ENCODE results near the gene ADGRL3.

The ADGRL3 gene

GRCh38 chr4:61553557-61554125 lies 353.5 kb downstream of the ADGRL3 start:
- H3K4me2 ChIP-seq (ENCODE audit: insufficient read depth, low read length): no peak overlapping the region
- TF ChIP-seq CTCF (IDR thresholded peaks at IDR 0.05; ENCODE audit: borderline replicate concordance, extremely low read depth, low read length, poor library complexity, severe bottlenecking) (no peak), EZH2 (IDR thresholded peaks at IDR 0.05; ENCODE audit: borderline replicate concordance, low read depth, low read length, severe bottlenecking) (no peak)
- ATAC-seq (ENCODE audit: insufficient read depth, low read depth): no peak

DNA sequence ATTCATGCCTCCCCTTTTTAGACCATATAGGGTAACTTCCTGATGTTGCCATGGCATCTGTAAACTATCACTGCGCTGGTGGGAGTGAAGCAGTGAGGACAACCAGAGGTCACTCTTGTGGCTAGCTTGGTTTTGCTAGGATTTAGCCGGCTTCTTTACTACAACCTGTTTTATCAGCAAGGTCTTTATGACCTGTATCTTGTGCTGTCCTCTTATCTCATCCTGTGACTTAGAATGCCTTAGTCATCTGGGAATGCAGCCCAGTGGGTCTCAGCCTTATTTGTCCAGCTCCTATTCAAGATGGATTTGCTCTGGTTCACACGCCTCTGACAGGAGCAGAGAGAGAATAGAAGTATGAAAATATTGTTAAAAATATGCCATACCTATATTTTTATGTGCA lies 355.7 kb downstream of the ADGRL3 start:
- no peak overlapping the region for H3K4me3 ChIP-seq (ENCODE audit: low read depth in 1 of 2, low read length in 2 of 2)
- no peak for TF ChIP-seq EZH2 (IDR thresholded peaks at IDR 0.05; ENCODE audit: borderline replicate concordance, low read depth, low read length, severe bottlenecking)
- no peak for TF ChIP-seq CTCF (IDR thresholded peaks at IDR 0.05; ENCODE audit: borderline replicate concordance, extremely low read depth, low read length, poor library complexity, severe bottlenecking)
- H3K4me2 ChIP-seq (ENCODE audit: insufficient read depth, low read length): no peak overlapping the region
- no peaks in the 10 kb centered on the region for H3K9me3 ChIP-seq (ENCODE audit: insufficient read depth, low read length, severe bottlenecking)
- H2AFZ ChIP-seq (ENCODE audit: low read depth, low read length): no peak overlapping the region
- no peaks in the 10 kb centered on the region for H3K27me3 ChIP-seq (ENCODE audit: insufficient read depth, low read length, poor library complexity)
- no peak overlapping the region for H3K9ac ChIP-seq (ENCODE audit: low read depth, low read length)
- no peaks in the 10 kb centered on the region for H3K36me3 ChIP-seq (ENCODE audit: insufficient read depth, low read length)
- H3K27ac ChIP-seq (ENCODE audit: low read length): no peak overlapping the region
- H3K4me1 ChIP-seq (ENCODE audit: insufficient read depth, low read length): no peaks in the 10 kb centered on the region
- H4K20me1 ChIP-seq (ENCODE audit: insufficient read depth, low read length): no peaks in the 10 kb centered on the region
- DNase-seq: no peak
- ATAC-seq (ENCODE audit: insufficient read depth, low read depth): no peak
- H3K79me2 ChIP-seq (ENCODE audit: insufficient read depth, low read length): no peaks in the 10 kb centered on the region

More at GRCh38 chr4:61553557-61554125, 353.5 kb downstream of the ADGRL3 start:
- Histone ChIP-seq H2AFZ (ENCODE audit: low read depth, low read length) (no peak overlapping the region), H3K9ac (ENCODE audit: low read depth, low read length) (no peak overlapping the region), H3K27me3 (ENCODE audit: insufficient read depth, low read length, poor library complexity) (no peaks in the 10 kb centered on the region), H4K20me1 (ENCODE audit: insufficient read depth, low read length) (no peaks in the 10 kb centered on the region), H3K9me3 (ENCODE audit: insufficient read depth, low read length, severe bottlenecking) (no peaks in the 10 kb centered on the region), H3K4me1 (ENCODE audit: insufficient read depth, low read length) (no peaks in the 10 kb centered on the region), H3K36me3 (ENCODE audit: insufficient read depth, low read length) (no peaks in the 10 kb centered on the region), H3K27ac (ENCODE audit: low read length) (no peak overlapping the region), H3K79me2 (ENCODE audit: insufficient read depth, low read length) (no peaks in the 10 kb centered on the region), H3K4me3 (ENCODE audit: low read depth in 1 of 2, low read length in 2 of 2) (no peak overlapping the region)
- DNase-seq: no peak

- Histone ChIP-seq H3K36me3 (ENCODE audit: insufficient read depth, low read length) (no peaks in the 10 kb centered on the region), H3K79me2 (ENCODE audit: insufficient read depth, low read length) (no peaks in the 10 kb centered on the region), H4K20me1 (ENCODE audit: insufficient read depth, low read length) (no peaks in the 10 kb centered on the region), H3K4me1 (ENCODE audit: insufficient read depth, low read length) (no peaks in the 10 kb centered on the region), H3K27me3 (ENCODE audit: insufficient read depth, low read length, poor library complexity) (no peaks in the 10 kb centered on the region), H3K27ac (ENCODE audit: low read length) (no peak overlapping the region), H3K4me3 (ENCODE audit: low read depth in 1 of 2, low read length in 2 of 2) (no peak overlapping the region), H2AFZ (ENCODE audit: low read depth, low read length) (no peak overlapping the region), H3K4me2 (ENCODE audit: insufficient read depth, low read length) (no peak overlapping the region), H3K9ac (ENCODE audit: low read depth, low read length) (no peak overlapping the region), H3K9me3 (ENCODE audit: insufficient read depth, low read length, severe bottlenecking) (no peaks in the 10 kb centered on the region)
- no peak for TF ChIP-seq EZH2 (IDR thresholded peaks at IDR 0.05; ENCODE audit: borderline replicate concordance, low read depth, low read length, severe bottlenecking)
- no peak for TF ChIP-seq CTCF (IDR thresholded peaks at IDR 0.05; ENCODE audit: borderline replicate concordance, extremely low read depth, low read length, poor library complexity, severe bottlenecking)
- no peak for ATAC-seq (ENCODE audit: insufficient read depth, low read depth)
- DNase-seq: no peak
Observed at GRCh38 chr4:61556277-61556676, 356.2 kb downstream of the ADGRL3 start.
